OCI-LY1 (cell line): ENCODE data around the gene EIF5.

Source experiments
- CTCF ChIP-seq: fragments of 200-600 bp; sonication (generic), shearing (Covaris generic); IDR thresholded peaks from 2 replicates; pipeline ENCODE4 v1.5.1; 2017; ENCODE audit warnings: mild to moderate bottlenecking, antibody characterized with exemption, low read length, moderate library complexity, mixed read lengths
- EZH2 ChIP-seq: fragments of 200-600 bp; sonication (generic), shearing (Covaris generic); IDR thresholded peaks from 2 replicates; pipeline ENCODE4 v1.8.0; 2017; ENCODE audit warnings: borderline replicate concordance, mixed run types, mild to moderate bottlenecking, antibody characterized with exemption, low read length, moderate library complexity, mixed read lengths

- no peak for TF ChIP-seq CTCF
- no peak for TF ChIP-seq EZH2
Observed at GRCh38 chr14:103374121-103374520, 40.1 kb downstream of the EIF5 start.
